Hepatocyte (in vitro differentiated cells): ENCODE results near the gene CARS2.

Experiments used
- CTCF ChIP-seq: fragments of 200-600 bp; sonication (generic); IDR thresholded peaks from 2 replicates; pipeline ENCODE4 v1.5.1; 2016; ENCODE audit warnings: antibody characterized with exemption, mild to moderate bottlenecking; ENCODE audit not compliant: poor library complexity
- EZH2 ChIP-seq: fragments of 200-600 bp; sonication (generic); IDR thresholded peaks from 2 replicates; pipeline ENCODE4 v1.6.1; 2016; ENCODE audit warnings: antibody characterized with exemption, mild to moderate bottlenecking, borderline replicate concordance

- TF ChIP-seq EZH2, result no peak
- TF ChIP-seq CTCF, result no peak
Observed at GRCh38 chr13:110615322-110616102, 90.4 kb downstream of the CARS2 start, which contains the start of gene NAXD.
